Astrocyte (in vitro differentiated cells and primary cell): ENCODE data around the gene RAD51AP1. TPM values are rescaled to one million over a fixed set of nuclear protein-coding genes. Genes with fewer than 3 reads are reported as not detected.

Experiments used
- DNase-seq: peaks from one replicate; pipeline ENCODE4 v3.0.0-alpha.2; 2010; ENCODE audit warnings: low read depth
- FAIRE-seq: peaks from 2 replicates; lab custom pipeline; 2011; peaks lifted over from hg19 to GRCh38; lab: Jason Lieb, UNC
- H2AFZ ChIP-seq: 2 replicates; pipeline ENCODE4 v1.6.0; 2012; ENCODE audit warnings: low read depth, low read length, inconsistent platforms
- H3K27ac ChIP-seq: 2 replicates; pipeline ENCODE4 v1.5.1; 2011; ENCODE audit warnings: low read depth, low read length, inconsistent platforms
- H3K27me3 ChIP-seq: 2 replicates; pipeline ENCODE4 v1.6.0; 2011; ENCODE audit warnings: low read length, inconsistent platforms; ENCODE audit not compliant: insufficient read depth
- H3K36me3 ChIP-seq: 2 replicates; pipeline ENCODE4 v1.5.1; 2011; ENCODE audit warnings: low read length, inconsistent platforms; ENCODE audit not compliant: insufficient read depth
- H3K4me1 ChIP-seq: 2 replicates; pipeline ENCODE4 v1.5.1; 2011; ENCODE audit warnings: low read length, inconsistent platforms; ENCODE audit not compliant: insufficient read depth
- H3K4me2 ChIP-seq: 2 replicates; pipeline ENCODE4 v1.6.0; 2012; ENCODE audit warnings: low read length, inconsistent platforms
- H3K4me3 ChIP-seq: 2 replicates; pipeline ENCODE4 v1.5.1; 2011; ENCODE audit warnings: low read depth, mild to moderate bottlenecking, low read length, inconsistent platforms; ENCODE audit not compliant: insufficient read depth
- H3K79me2 ChIP-seq: 2 replicates; pipeline ENCODE4 v1.6.0; 2012; ENCODE audit warnings: mild to moderate bottlenecking, low read length, inconsistent platforms; ENCODE audit not compliant: insufficient read depth
- H3K9ac ChIP-seq: 2 replicates; pipeline ENCODE4 v1.6.0; 2012; ENCODE audit warnings: mild to moderate bottlenecking, low read length, inconsistent platforms
- H3K9me3 ChIP-seq: 2 replicates; pipeline ENCODE4 v1.5.1; 2012; ENCODE audit warnings: low read depth, mild to moderate bottlenecking, low read length, inconsistent platforms; ENCODE audit not compliant: insufficient read depth
- H4K20me1 ChIP-seq: 2 replicates; pipeline ENCODE4 v1.6.0; 2012; ENCODE audit warnings: low read length, inconsistent platforms; ENCODE audit not compliant: insufficient read depth
- H3K27ac Mint-ChIP-seq: one replicate; pipeline ENCODE4 v1.8.0; 2021; ENCODE audit warnings: mild to moderate bottlenecking, mixed read lengths; ENCODE audit not compliant: unreplicated experiment
- H3K27me3 Mint-ChIP-seq: one replicate; pipeline ENCODE4 v1.8.0; 2021; ENCODE audit warnings: low read depth, mixed read lengths; ENCODE audit not compliant: unreplicated experiment
- H3K36me3 Mint-ChIP-seq: one replicate; pipeline ENCODE4 v1.8.0; 2021; ENCODE audit warnings: low read depth, mixed read lengths; ENCODE audit not compliant: unreplicated experiment
- H3K4me1 Mint-ChIP-seq: one replicate; pipeline ENCODE4 v1.8.0; 2021; ENCODE audit warnings: low read depth, mixed read lengths; ENCODE audit not compliant: unreplicated experiment
- H3K4me3 Mint-ChIP-seq: one replicate; pipeline ENCODE4 v1.8.0; 2021; ENCODE audit warnings: mild to moderate bottlenecking, moderate library complexity, mixed read lengths; ENCODE audit not compliant: unreplicated experiment
- H3K9me3 Mint-ChIP-seq: one replicate; pipeline ENCODE4 v1.8.0; 2021; ENCODE audit warnings: mild to moderate bottlenecking, mixed read lengths; ENCODE audit not compliant: unreplicated experiment
- CTCF ChIP-seq: IDR thresholded peaks from 2 replicates; pipeline ENCODE4 v1.5.1; 2011; ENCODE audit warnings: low read depth, mild to moderate bottlenecking, inconsistent platforms, low read length, moderate library complexity; ENCODE audit not compliant: insufficient read depth
- EZH2 ChIP-seq: IDR thresholded peaks from 2 replicates; pipeline ENCODE4 v1.6.1; 2012; ENCODE audit warnings: mild to moderate bottlenecking, low read length, inconsistent platforms; ENCODE audit not compliant: insufficient read depth
- total RNA-seq: library from RNA; stranded (reverse); gene quantifications from 2 replicates; pipeline ENCODE4 v1.2.1, GENCODE V29; 2021

The RAD51AP1 gene
- total RNA-seq, 1 donor from 2014 or later = 5.3 TPM

GRCh38 chr12:4588916-4589315 lies 50.2 kb downstream of the RAD51AP1 start:
- Histone ChIP-seq H2AFZ (no peak overlapping the region), H3K9me3 (no peaks in the 10 kb centered on the region), H3K79me2 (no peaks in the 10 kb centered on the region), H3K27ac (no peak overlapping the region), H4K20me1 (no peaks in the 10 kb centered on the region), H3K4me3 (no peak overlapping the region), H3K9ac (no peak overlapping the region), H3K4me1 (no peaks in the 10 kb centered on the region), H3K36me3 (no peaks in the 10 kb centered on the region), H3K27me3 (no peaks in the 10 kb centered on the region), H3K4me2 (no peak overlapping the region)
- peaks cover 20% of the 10 kb centered on the region for H3K27me3 Mint-ChIP-seq
- no peaks in the 10 kb centered on the region for H3K4me1 Mint-ChIP-seq
- TF ChIP-seq EZH2 (no peak), CTCF (no peak)
- no peak for FAIRE-seq
- no peak overlapping the region for H3K4me3 Mint-ChIP-seq
- H3K27ac Mint-ChIP-seq = no peak overlapping the region
- H3K36me3 Mint-ChIP-seq = no peaks in the 10 kb centered on the region
- DNase-seq = no peak
- H3K9me3 Mint-ChIP-seq = no peaks in the 10 kb centered on the region

- no peak overlapping the region for H3K27ac Mint-ChIP-seq
- Histone ChIP-seq H3K4me3 (no peak overlapping the region), H2AFZ (no peak overlapping the region), H4K20me1 (no peaks in the 10 kb centered on the region), H3K4me2 (no peak overlapping the region), H3K27ac (no peak overlapping the region), H3K79me2 (no peaks in the 10 kb centered on the region), H3K9me3 (no peaks in the 10 kb centered on the region), H3K36me3 (no peaks in the 10 kb centered on the region), H3K27me3 (no peaks in the 10 kb centered on the region), H3K4me1 (no peaks in the 10 kb centered on the region), H3K9ac (no peak overlapping the region)
- no peaks in the 10 kb centered on the region for H3K9me3 Mint-ChIP-seq
- TF ChIP-seq EZH2 = no peak
- TF ChIP-seq CTCF = no peak
- no peak for FAIRE-seq
- H3K4me3 Mint-ChIP-seq = no peak overlapping the region
- peaks cover 20% of the 10 kb centered on the region for H3K27me3 Mint-ChIP-seq
- H3K36me3 Mint-ChIP-seq = no peaks in the 10 kb centered on the region
- DNase-seq = no peak
- no peaks in the 10 kb centered on the region for H3K4me1 Mint-ChIP-seq
Observed at GRCh38 chr12:4589941-4590340, 51.3 kb downstream of the RAD51AP1 start.

GRCh38 chr12:4591180-4591687 lies 52.5 kb downstream of the RAD51AP1 start:
- H2AFZ ChIP-seq = no peak overlapping the region
- Mint-ChIP-seq H3K36me3 (no peaks in the 10 kb centered on the region), H3K27ac (no peak overlapping the region), H3K9me3 (no peaks in the 10 kb centered on the region), H3K27me3 (peaks cover 23% of the 10 kb centered on the region), H3K4me3 (no peak overlapping the region), H3K4me1 (no peaks in the 10 kb centered on the region)
- TF ChIP-seq CTCF = no peak
- no peak for TF ChIP-seq EZH2
- no peak overlapping the region for H3K27ac ChIP-seq
- no peak for FAIRE-seq
- no peaks in the 10 kb centered on the region for H3K36me3 ChIP-seq
- H3K79me2 ChIP-seq = no peaks in the 10 kb centered on the region
- H3K4me3 ChIP-seq = no peak overlapping the region
- H3K9me3 ChIP-seq = no peaks in the 10 kb centered on the region
- H3K4me1 ChIP-seq = no peaks in the 10 kb centered on the region
- H3K27me3 ChIP-seq = no peaks in the 10 kb centered on the region
- no peak for DNase-seq
- no peaks in the 10 kb centered on the region for H4K20me1 ChIP-seq
- no peak overlapping the region for H3K9ac ChIP-seq
- no peak overlapping the region for H3K4me2 ChIP-seq
